Measurements from ENCODE around the gene CDSN. TPM values are rescaled to one million over a fixed set of nuclear protein-coding genes. Genes with fewer than 3 reads are reported as not detected.

Gene CDSN
- total and polyA plus RNA-seq, 2 donors (not counting 1 experiment from before 2014, with no cell fraction given) = not detected

GRCh38 chr6:31111712-31112111, 8.5 kb downstream of the CDSN start:
- Histone ChIP-seq H3K9me3 (ENCODE audit: control extremely low read depth in 1 of 3, control insufficient read depth in 2 of 3, insufficient read depth in 1 of 3, low read length in 2 of 3) (no peaks in the 10 kb centered on the region), H3K9ac (ENCODE audit: low read length) (no peak overlapping the region), H3K4me3 (ENCODE audit: control extremely low read depth in 1 of 5, extremely low read depth in 1 of 5, insufficient read depth in 1 of 5, low read depth in 2 of 5, low read length in 4 of 5) (no peak overlapping the region), H3K4me1 (ENCODE audit: control insufficient read depth in 2 of 2, insufficient read depth in 2 of 2, low read length in 2 of 2) (peaks cover 0 to 6% of the 10 kb centered on the region in 2 donors), H2AFZ (ENCODE audit: insufficient read depth, low read depth, low read length, poor library complexity, severe bottlenecking) (no peak overlapping the region), H3K4me2 (replicated peaks; ENCODE audit: low read depth, low read length, poor library complexity, severe bottlenecking) (no peak overlapping the region), H3K36me3 (replicated peaks in 1 of 2; ENCODE audit: control extremely low read depth in 1 of 2, control insufficient read depth in 1 of 2, extremely low read depth in 1 of 2, insufficient read depth in 2 of 2, low read length in 1 of 2) (no peaks in the 10 kb centered on the region), H4K20me1 (ENCODE audit: control insufficient read depth, insufficient read depth, low read length, poor library complexity, severe bottlenecking) (no peaks in the 10 kb centered on the region), H3K79me2 (ENCODE audit: control insufficient read depth, insufficient read depth, low read length) (no peaks in the 10 kb centered on the region), H3K27ac (ENCODE audit: low read length in 2 of 2) (no peak overlapping the region), H3K27me3 (replicated peaks in 1 of 4; ENCODE audit: control extremely low read depth in 1 of 4, control insufficient read depth in 3 of 4, insufficient read depth in 4 of 4, low read length in 3 of 4) (peaks cover 0 to 13% (median 3%) of the 10 kb centered on the region in 4 experiments)
- 87% methylated on average over 13 of the region's 13 CpGs for WGBS (ENCODE audit: insufficient coverage)
- Mint-ChIP-seq H3K27me3 (peaks cover 40% of the 10 kb centered on the region), H3K4me1 (peaks cover 5% of the 10 kb centered on the region), H3K27ac (no peak overlapping the region), H3K9me3 (ENCODE audit: insufficient read depth) (no peaks in the 10 kb centered on the region), H3K4me3 (no peak overlapping the region)
- no peak for DNase-seq
- intact Hi-C loops (cut with micrococcal nuclease) = no loop called here
- CTCF ChIA-PET = interaction anchor here (1.0 to 1.2 kb wide), 3 partner anchors 9 to 255 kb away, joined by 3 to 4 read pairs (median 3); no protein-coding TSS in a partner anchor
- TF ChIP-seq EZH2 (IDR thresholded peaks at IDR 0.05; ENCODE audit: borderline replicate concordance, insufficient read depth, low read depth, low read length, poor library complexity, severe bottlenecking) = no peak
- no peak for TF ChIP-seq CTCF (IDR thresholded peaks at IDR 0.05)
- POLR2A ChIA-PET = no interaction called here
- no peak for ATAC-seq (ENCODE audit: low read depth)

GRCh38 chr6:31110825-31111582, 9.2 kb downstream of the CDSN start:
- Histone ChIP-seq H3K79me2 (ENCODE audit: control insufficient read depth, insufficient read depth, low read length) (no peaks in the 10 kb centered on the region), H3K36me3 (replicated peaks in 1 of 2; ENCODE audit: control extremely low read depth in 1 of 2, control insufficient read depth in 1 of 2, extremely low read depth in 1 of 2, insufficient read depth in 2 of 2, low read length in 1 of 2) (no peaks in the 10 kb centered on the region), H3K27me3 (replicated peaks in 1 of 4; ENCODE audit: control extremely low read depth in 1 of 4, control insufficient read depth in 3 of 4, insufficient read depth in 4 of 4, low read length in 3 of 4) (peaks cover 0 to 13% (median 3%) of the 10 kb centered on the region in 4 experiments), H3K4me1 (ENCODE audit: control insufficient read depth in 2 of 2, insufficient read depth in 2 of 2, low read length in 2 of 2) (peaks cover 0 to 6% of the 10 kb centered on the region in 2 donors), H3K9ac (ENCODE audit: low read length) (no peak overlapping the region), H3K9me3 (ENCODE audit: control extremely low read depth in 1 of 3, control insufficient read depth in 2 of 3, insufficient read depth in 1 of 3, low read length in 2 of 3) (no peaks in the 10 kb centered on the region), H2AFZ (ENCODE audit: insufficient read depth, low read depth, low read length, poor library complexity, severe bottlenecking) (no peak overlapping the region), H3K4me2 (replicated peaks; ENCODE audit: low read depth, low read length, poor library complexity, severe bottlenecking) (no peak overlapping the region), H4K20me1 (ENCODE audit: control insufficient read depth, insufficient read depth, low read length, poor library complexity, severe bottlenecking) (no peaks in the 10 kb centered on the region), H3K4me3 (ENCODE audit: control extremely low read depth in 1 of 5, extremely low read depth in 1 of 5, insufficient read depth in 1 of 5, low read depth in 2 of 5, low read length in 4 of 5) (no peak overlapping the region), H3K27ac (ENCODE audit: low read length in 2 of 2) (no peak overlapping the region)
- H3K27me3 Mint-ChIP-seq = peaks cover 36% of the 10 kb centered on the region
- intact Hi-C loops (cut with micrococcal nuclease) = no loop called here
- CTCF ChIA-PET = no interaction called here
- ATAC-seq (ENCODE audit: low read depth) (no peak), DNase-seq (no peak)
- 93% methylated on average over 5 of the region's 11 CpGs for WGBS (ENCODE audit: insufficient coverage)
- POLR2A ChIA-PET = no interaction called here
- TF ChIP-seq CTCF (IDR thresholded peaks at IDR 0.05) (no peak), EZH2 (IDR thresholded peaks at IDR 0.05; ENCODE audit: borderline replicate concordance, insufficient read depth, low read depth, low read length, poor library complexity, severe bottlenecking) (no peak)
- no peak overlapping the region for H3K27ac Mint-ChIP-seq
- no peak overlapping the region for H3K4me3 Mint-ChIP-seq
- peaks cover 5% of the 10 kb centered on the region for H3K4me1 Mint-ChIP-seq
- no peaks in the 10 kb centered on the region for H3K9me3 Mint-ChIP-seq (ENCODE audit: insufficient read depth)
